Bronchial epithelial cell (primary cell): ENCODE measurements around the gene FASTKD1. TPM values are rescaled to one million over a fixed set of nuclear protein-coding genes. Genes with fewer than 3 reads are reported as not detected.
"Not testable (repeated sequence)": the region's sequence is repeated elsewhere in the genome, so short reads cannot be mapped to it uniquely, and the experiment has no call there.

ENCODE experiments used
- DNase-seq: peaks from one replicate; pipeline ENCODE4 v3.0.0-alpha.2; 2010; ENCODE audit warnings: low read depth
- FAIRE-seq: peaks from 2 replicates; lab custom pipeline; 2011; peaks lifted over from hg19 to GRCh38; lab: Jason Lieb, UNC
- H3K27me3 ChIP-seq: 2 replicates; pipeline ENCODE4 v1.5.1; 2011; ENCODE audit warnings: low read length; ENCODE audit not compliant: control insufficient read depth, insufficient read depth
- H3K36me3 ChIP-seq: 2 replicates; pipeline ENCODE4 v1.5.1; 2011; ENCODE audit warnings: low read length; ENCODE audit not compliant: control insufficient read depth, insufficient read depth
- H3K4me3 ChIP-seq: 2 replicates; pipeline ENCODE4 v1.5.1; 2011; ENCODE audit warnings: mild to moderate bottlenecking, low read depth, low read length, control low read depth
- CTCF ChIP-seq: IDR thresholded peaks from 2 replicates; pipeline ENCODE4 v1.5.1; 2011; ENCODE audit warnings: mild to moderate bottlenecking, moderate library complexity, low read length, control low read depth, inconsistent platforms; ENCODE audit not compliant: insufficient read depth, severe bottlenecking
- total RNA-seq: library from RNA; depleted of rRNA; stranded (reverse); fragments of >200 nt; gene quantifications from 2 replicates; pipeline ENCODE4 v1.2.1, GENCODE V29; 2014

Gene FASTKD1
- total RNA-seq, 1 donor from 2014 or later: 15.8 TPM

GRCh38 chr2:169562519-169562918 lies 11.1 kb downstream of the FASTKD1 start:
- H3K27me3 ChIP-seq: no peaks in the 10 kb centered on the region
- H3K36me3 ChIP-seq: no peaks in the 10 kb centered on the region
- no peak for DNase-seq
- H3K4me3 ChIP-seq: no peak overlapping the region
- TF ChIP-seq CTCF: no peak
- FAIRE-seq: no peak

DNA sequence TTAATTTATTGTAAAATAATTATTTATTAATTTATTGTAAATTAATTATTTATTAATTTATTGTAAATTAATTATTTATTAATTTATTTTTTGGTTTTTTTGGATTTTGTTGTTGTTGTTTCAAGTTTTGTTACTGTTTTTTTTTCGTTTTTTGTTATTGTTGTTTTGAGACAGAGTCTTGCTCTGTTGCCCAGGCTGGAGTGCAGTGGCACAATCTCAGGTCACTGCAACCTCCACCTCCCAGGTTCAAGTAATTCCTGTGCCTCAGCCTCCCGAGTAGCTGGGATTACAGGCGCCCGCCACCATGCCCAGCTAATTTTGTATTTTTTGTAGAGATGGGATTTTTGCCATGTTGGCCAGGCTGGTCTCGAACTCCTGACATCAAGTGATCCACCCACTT lies 11.6 kb downstream of the FASTKD1 start:
- FAIRE-seq, H3K36me3 ChIP-seq, H3K4me3 ChIP-seq, H3K27me3 ChIP-seq, DNase-seq: not testable (repeated sequence)

DNA sequence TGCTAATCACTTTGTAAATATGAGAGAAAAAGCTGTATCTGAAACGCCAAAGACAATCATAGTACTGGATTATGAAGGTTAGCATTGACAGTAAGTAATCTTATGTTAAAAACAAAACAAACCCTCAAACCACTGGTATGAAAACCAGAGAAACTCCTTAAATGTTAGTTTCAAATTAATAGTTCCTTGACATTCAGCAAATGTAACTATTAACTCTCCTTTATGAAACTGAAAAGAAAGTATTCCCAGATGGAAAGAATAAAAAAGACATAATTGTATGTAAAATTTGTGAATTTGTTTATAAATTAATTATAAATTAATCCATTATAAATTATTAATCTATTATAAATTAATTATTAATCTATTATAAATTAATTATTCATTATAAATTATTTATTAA lies 12.3 kb downstream of the FASTKD1 start:
- no peaks in the 10 kb centered on the region for H3K27me3 ChIP-seq
- no peaks in the 10 kb centered on the region for H3K36me3 ChIP-seq
- FAIRE-seq: no peak
- DNase-seq: no peak
- no peak overlapping the region for H3K4me3 ChIP-seq
- no peak for TF ChIP-seq CTCF

- H3K36me3 ChIP-seq: no peaks in the 10 kb centered on the region
- no peak overlapping the region for H3K4me3 ChIP-seq
- DNase-seq (no peak), FAIRE-seq (no peak)
- TF ChIP-seq CTCF: no peak
- H3K27me3 ChIP-seq: no peaks in the 10 kb centered on the region
These were observed 26.9 kb downstream of the FASTKD1 start for GRCh38 chr2:169546756-169547155.

DNA sequence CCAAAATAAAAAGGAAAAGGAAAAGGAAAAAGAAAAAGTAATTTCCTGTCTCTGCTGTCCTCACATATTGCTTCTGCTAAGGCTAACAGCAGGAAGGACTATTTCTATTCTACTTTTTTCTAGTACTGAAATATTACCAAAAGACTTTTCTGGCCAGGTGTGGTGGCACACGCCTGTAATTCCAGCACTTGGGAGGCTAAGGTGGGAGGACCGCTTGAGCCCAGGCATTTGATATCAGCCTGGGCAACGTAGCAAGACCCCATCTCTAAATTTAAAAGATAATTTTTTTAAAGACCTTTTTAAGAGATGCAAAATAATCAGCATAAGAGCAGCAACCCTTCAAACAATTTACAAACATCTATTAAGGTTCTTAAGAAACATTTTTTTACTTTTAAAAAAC lies 31.2 kb downstream of the FASTKD1 start:
- FAIRE-seq (no peak), DNase-seq (no peak)
- Histone ChIP-seq H3K36me3 (no peaks in the 10 kb centered on the region), H3K4me3 (no peak overlapping the region), H3K27me3 (no peaks in the 10 kb centered on the region)
- TF ChIP-seq CTCF: no peak

- no peak overlapping the region for H3K4me3 ChIP-seq
- TF ChIP-seq CTCF: no peak
- no peaks in the 10 kb centered on the region for H3K36me3 ChIP-seq
- DNase-seq (no peak), FAIRE-seq (no peak)
- H3K27me3 ChIP-seq: no peaks in the 10 kb centered on the region
These were observed 33.5 kb downstream of the FASTKD1 start for GRCh38 chr2:169540146-169540545.

DNA sequence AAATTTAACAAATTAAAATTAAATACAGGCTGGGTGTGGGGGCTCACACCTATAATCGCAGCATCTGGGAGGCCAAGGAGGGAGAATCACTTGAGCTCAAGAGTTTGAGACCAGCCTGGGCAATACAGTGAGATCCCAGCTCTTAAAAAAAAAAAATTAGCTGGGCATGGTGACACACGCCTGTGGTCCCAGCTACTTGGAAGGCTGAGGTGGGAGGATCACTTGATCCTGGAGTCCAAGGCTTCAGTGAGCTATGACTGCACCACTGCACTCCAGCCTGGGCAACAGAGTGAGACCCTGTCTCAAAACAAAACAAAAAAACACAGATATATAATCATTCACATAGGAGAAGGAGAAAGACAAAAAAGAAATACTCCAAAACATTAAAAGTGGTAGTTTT lies 34.2 kb downstream of the FASTKD1 start:
- not testable (repeated sequence) for H3K27me3 ChIP-seq, H3K36me3 ChIP-seq, DNase-seq, H3K4me3 ChIP-seq, FAIRE-seq
